ENCODE data around the gene DAGLA.

GRCh38 chr11:61775606-61776554, 95.7 kb downstream of the DAGLA start:
- TF ChIP-seq POLR2A (IDR thresholded peaks at IDR 0.05) (no peak), CTCF (IDR thresholded peaks at IDR 0.05) (no peak)
